C1 segment of cervical spinal cord (tissue), 14 donors: ENCODE data around the gene WSCD1.
A peak's percentile ranks its signal among the peaks of the same experiment; 100 is the strongest.

ENCODE experiments used
- DNase-seq, 14 donors: peaks; one replicate each; lab custom pipeline; 2025; lab: John Stamatoyannopoulos, UW

Gene WSCD1

GRCh38 chr17:6157716-6158115 lies 87.5 kb downstream of the WSCD1 start:
- no peak for DNase-seq

GRCh38 chr17:6159541-6160231 lies 89.5 kb downstream of the WSCD1 start:
- no peak for DNase-seq

- DNase-seq, result no peak
These were observed 90.0 kb downstream of the WSCD1 start for GRCh38 chr17:6160232-6160555.

GRCh38 chr17:6160911-6161855 lies 91.0 kb downstream of the WSCD1 start:
- DNase-seq, result no peak

GRCh38 chr17:6162216-6162615 lies 92.0 kb downstream of the WSCD1 start:
- no peak for DNase-seq

GRCh38 chr17:6162892-6163291 lies 92.7 kb downstream of the WSCD1 start:
- no peak for DNase-seq

- peak in 1 of 14 donors; percentile 35 for DNase-seq
These were observed 93.6 kb downstream of the WSCD1 start for GRCh38 chr17:6163612-6164333.

- DNase-seq, result no peak
These were observed 94.8 kb downstream of the WSCD1 start for GRCh38 chr17:6164996-6165395.

GRCh38 chr17:6165806-6166205 lies 95.6 kb downstream of the WSCD1 start:
- DNase-seq, result no peak

- no peak for DNase-seq
These were observed 96.5 kb downstream of the WSCD1 start for GRCh38 chr17:6166492-6167179.

GRCh38 chr17:6168296-6168695 lies 98.1 kb downstream of the WSCD1 start:
- no peak for DNase-seq

- no peak for DNase-seq
These were observed 100.2 kb downstream of the WSCD1 start for GRCh38 chr17:6170349-6170748.

- no peak for DNase-seq
These were observed 102.6 kb downstream of the WSCD1 start for GRCh38 chr17:6172642-6173330.

- DNase-seq, result no peak
These were observed 103.5 kb downstream of the WSCD1 start for GRCh38 chr17:6173653-6174052.
